ENCODE data around the gene PGLYRP2.

PGLYRP2 gene

GRCh38 chr19:15444505-15445226, 34.6 kb downstream of the PGLYRP2 start:
- no peaks in the 10 kb centered on the region for H3K27me3 ChIP-seq (replicated peaks; ENCODE audit: control insufficient read depth, insufficient read depth, low read length)
- TF ChIP-seq CTCF (IDR thresholded peaks at IDR 0.05; ENCODE audit: insufficient read depth, low read length, poor library complexity, severe bottlenecking), result no peak
- DNase-seq (ENCODE audit: extremely low read depth, insufficient read length), result no peak
- H3K4me3 ChIP-seq (replicated peaks; ENCODE audit: low read depth, low read length), result no peak overlapping the region
- no peaks in the 10 kb centered on the region for H3K36me3 ChIP-seq (ENCODE audit: control insufficient read depth, insufficient read depth, low read length)

GRCh38 chr19:15443838-15444237, 35.5 kb downstream of the PGLYRP2 start:
- no peak for TF ChIP-seq CTCF (IDR thresholded peaks at IDR 0.05; ENCODE audit: insufficient read depth, low read length, poor library complexity, severe bottlenecking)
- DNase-seq (ENCODE audit: extremely low read depth, insufficient read length), result no peak
- Histone ChIP-seq H3K4me3 (replicated peaks; ENCODE audit: low read depth, low read length) (no peak overlapping the region), H3K27me3 (replicated peaks; ENCODE audit: control insufficient read depth, insufficient read depth, low read length) (no peaks in the 10 kb centered on the region), H3K36me3 (ENCODE audit: control insufficient read depth, insufficient read depth, low read length) (no peaks in the 10 kb centered on the region)

- Histone ChIP-seq H3K36me3 (ENCODE audit: control insufficient read depth, insufficient read depth, low read length) (no peaks in the 10 kb centered on the region), H3K27me3 (replicated peaks; ENCODE audit: control insufficient read depth, insufficient read depth, low read length) (no peaks in the 10 kb centered on the region)
- no peak for DNase-seq (ENCODE audit: extremely low read depth, insufficient read length)
Observed at GRCh38 chr19:15443325-15443724, 36.0 kb downstream of the PGLYRP2 start.

GRCh38 chr19:15442142-15442920, 37.0 kb downstream of the PGLYRP2 start:
- DNase-seq (ENCODE audit: extremely low read depth, insufficient read length), result no peak
- H3K27me3 ChIP-seq (replicated peaks; ENCODE audit: control insufficient read depth, insufficient read depth, low read length), result no peaks in the 10 kb centered on the region
- H3K36me3 ChIP-seq (ENCODE audit: control insufficient read depth, insufficient read depth, low read length), result no peaks in the 10 kb centered on the region
- no peak overlapping the region for H3K4me3 ChIP-seq (replicated peaks; ENCODE audit: low read depth, low read length)
- no peak for TF ChIP-seq CTCF (IDR thresholded peaks at IDR 0.05; ENCODE audit: insufficient read depth, low read length, poor library complexity, severe bottlenecking)

More at GRCh38 chr19:15443325-15443724, 36.0 kb downstream of the PGLYRP2 start:
- no peak overlapping the region for H3K4me3 ChIP-seq (replicated peaks; ENCODE audit: low read depth, low read length)
- no peak for TF ChIP-seq CTCF (IDR thresholded peaks at IDR 0.05; ENCODE audit: insufficient read depth, low read length, poor library complexity, severe bottlenecking)

GRCh38 chr19:15441317-15441716, 38.0 kb downstream of the PGLYRP2 start:
- no peaks in the 10 kb centered on the region for H3K27me3 ChIP-seq (replicated peaks; ENCODE audit: control insufficient read depth, insufficient read depth, low read length)
- no peak for TF ChIP-seq CTCF (IDR thresholded peaks at IDR 0.05; ENCODE audit: insufficient read depth, low read length, poor library complexity, severe bottlenecking)
- DNase-seq (ENCODE audit: extremely low read depth, insufficient read length), result no peak
- H3K4me3 ChIP-seq (replicated peaks; ENCODE audit: low read depth, low read length), result no peak overlapping the region
- no peaks in the 10 kb centered on the region for H3K36me3 ChIP-seq (ENCODE audit: control insufficient read depth, insufficient read depth, low read length)

All from GM06990 (cell line).